SK-N-SH treated with all-trans-retinoic acid at 6 μM for 48 hours (cell line): ENCODE measurements around the gene SCGB1D1.

Source experiments
- ATAC-seq: fragments of 200-7000 bp; cut with Tn5 transposase; 3 replicates; pipeline ENCODE4 v1.9.1; 2020; ENCODE audit warnings: mild to moderate bottlenecking, moderate library complexity
- ARNTL ChIP-seq: fragments of 450-650 bp; formaldehyde crosslinking; IDR thresholded peaks from 2 replicates; pipeline ENCODE4 v1.5.0; 2020; ENCODE audit warnings: low read depth, mild to moderate bottlenecking, moderate library complexity, borderline replicate concordance
- BACH2 ChIP-seq: fragments of 250-450 bp; sonication (Bioruptor Pico); IDR thresholded peaks from 2 replicates; pipeline ENCODE4 v1.9.0; 2021; ENCODE audit warnings: mild to moderate bottlenecking, borderline replicate concordance
- CREB5 ChIP-seq: fragments of 250-450 bp; sonication (Bioruptor Pico); IDR thresholded peaks from 2 replicates; pipeline ENCODE4 v1.5.1; 2020; ENCODE audit warnings: low read depth, mild to moderate bottlenecking, moderate library complexity
- CSDC2 ChIP-seq: fragments of 250-450 bp; sonication (Bioruptor Pico); IDR thresholded peaks from 2 replicates; pipeline ENCODE4 v1.5.0; 2020; ENCODE audit warnings: mild to moderate bottlenecking, moderate library complexity
- CSRNP3 ChIP-seq: fragments of 250-450 bp; sonication (Bioruptor Pico); IDR thresholded peaks from 2 replicates; pipeline ENCODE4 v1.5.1; 2021; ENCODE audit warnings: mild to moderate bottlenecking, moderate library complexity
- ESRRG ChIP-seq: fragments of 250-450 bp; sonication (Bioruptor Pico); IDR thresholded peaks from 2 replicates; pipeline ENCODE4 v1.6.1; 2021; ENCODE audit warnings: mild to moderate bottlenecking
- GLIS3 ChIP-seq: fragments of 250-450 bp; sonication (Bioruptor Pico); IDR thresholded peaks from 2 replicates; pipeline ENCODE4 v1.5.0; 2020; ENCODE audit warnings: mild to moderate bottlenecking, moderate library complexity
- ISL1 ChIP-seq: fragments of 250-450 bp; sonication (Bioruptor Pico); IDR thresholded peaks from 2 replicates; pipeline ENCODE4 v2.1.2; 2022; ENCODE audit warnings: mild to moderate bottlenecking, moderate library complexity
- OSR1 ChIP-seq: fragments of 250-450 bp; sonication (Bioruptor Pico); IDR thresholded peaks from 2 replicates; pipeline ENCODE4 v1.8.0; 2022; ENCODE audit warnings: moderate library complexity, mild to moderate bottlenecking, inconsistent platforms
- PATZ1 ChIP-seq: fragments of 250-450 bp; sonication (Bioruptor Pico); IDR thresholded peaks from 2 replicates; pipeline ENCODE4 v1.8.0; 2020; ENCODE audit warnings: mild to moderate bottlenecking, moderate library complexity, borderline replicate concordance
- POU6F1 ChIP-seq: fragments of 250-450 bp; sonication (Bioruptor Pico); IDR thresholded peaks from 2 replicates; pipeline ENCODE4 v1.8.0; 2021; ENCODE audit warnings: low read depth, mild to moderate bottlenecking, moderate library complexity, borderline replicate concordance
- PPARA ChIP-seq: fragments of 250-450 bp; sonication (Bioruptor Pico); IDR thresholded peaks from 2 replicates; pipeline ENCODE4 v1.5.0; 2020; ENCODE audit warnings: mild to moderate bottlenecking, borderline replicate concordance
- RARB ChIP-seq: fragments of 250-450 bp; sonication (Bioruptor Pico); IDR thresholded peaks from 2 replicates; pipeline ENCODE4 v1.8.0; 2021; ENCODE audit warnings: mild to moderate bottlenecking, moderate library complexity
- SNAI2 ChIP-seq: fragments of 250-450 bp; sonication (Bioruptor Pico); IDR thresholded peaks from 2 replicates; pipeline ENCODE4 v1.5.0; 2020; ENCODE audit warnings: mild to moderate bottlenecking, moderate library complexity
- TCF4 ChIP-seq: fragments of 250-450 bp; sonication (Bioruptor Pico); IDR thresholded peaks from 2 replicates; pipeline ENCODE4 v1.8.0; 2021; ENCODE audit warnings: mild to moderate bottlenecking, moderate library complexity, borderline replicate concordance
- TOX ChIP-seq: fragments of 250-450 bp; sonication (Bioruptor Pico); IDR thresholded peaks from 2 replicates; pipeline ENCODE4 v1.8.0; 2021; ENCODE audit warnings: mild to moderate bottlenecking, moderate library complexity, borderline replicate concordance
- TSHZ2 ChIP-seq: fragments of 250-450 bp; sonication (Bioruptor Pico); IDR thresholded peaks from 2 replicates; pipeline ENCODE4 v1.5.0; 2020; ENCODE audit warnings: mild to moderate bottlenecking, moderate library complexity
- ZC3H10 ChIP-seq: fragments of 250-450 bp; sonication (Bioruptor Pico); IDR thresholded peaks from 2 replicates; pipeline ENCODE4 v1.5.1; 2021; ENCODE audit warnings: mild to moderate bottlenecking, moderate library complexity
- ZFP3 ChIP-seq: fragments of 250-450 bp; sonication (Bioruptor Pico); IDR thresholded peaks from 2 replicates; pipeline ENCODE4 v1.5.0; 2020; ENCODE audit warnings: mild to moderate bottlenecking, moderate library complexity
- ZFP30 ChIP-seq: fragments of 450-650 bp; formaldehyde crosslinking; IDR thresholded peaks from 2 replicates; pipeline ENCODE4 v1.5.0; 2022; ENCODE audit warnings: mild to moderate bottlenecking, moderate library complexity
- ZNF565 ChIP-seq: fragments of 450-650 bp; formaldehyde crosslinking; conservative IDR thresholded peaks from 2 replicates; pipeline ENCODE4 v1.5.0; 2020; ENCODE audit warnings: low read depth, mild to moderate bottlenecking, moderate library complexity
- ZNF70 ChIP-seq: fragments of 450-650 bp; formaldehyde crosslinking; IDR thresholded peaks from 2 replicates; pipeline ENCODE4 v1.5.0; 2020; ENCODE audit warnings: mild to moderate bottlenecking, moderate library complexity
- ZNF8 ChIP-seq: fragments of 450-650 bp; formaldehyde crosslinking; IDR thresholded peaks from 2 replicates; pipeline ENCODE4 v1.5.0; 2020; ENCODE audit warnings: mild to moderate bottlenecking, moderate library complexity

The SCGB1D1 gene

GRCh38 chr11:62157603-62158002, 32.4 kb upstream of the SCGB1D1 start:
- no peak for TF ChIP-seq ESRRG (CRISPR knock-in tag)
- TF ChIP-seq ZNF565 (CRISPR knock-in tag), result no peak
- no peak for TF ChIP-seq SNAI2 (CRISPR knock-in tag)
- TF ChIP-seq CSDC2 (CRISPR knock-in tag), result no peak
- TF ChIP-seq CREB5 (CRISPR knock-in tag), result no peak
- ATAC-seq, result no peak

- TF ChIP-seq TCF4 (CRISPR knock-in tag), result no peak
- TF ChIP-seq ZNF8, result no peak
- no peak for TF ChIP-seq ESRRG (CRISPR knock-in tag)
- no peak for TF ChIP-seq GLIS3 (CRISPR knock-in tag)
- no peak for TF ChIP-seq RARB (CRISPR knock-in tag)
- no peak for TF ChIP-seq TSHZ2 (CRISPR knock-in tag)
- TF ChIP-seq ZFP30 (CRISPR knock-in tag), result no peak
- no peak for TF ChIP-seq ISL1 (CRISPR knock-in tag)
- TF ChIP-seq PPARA (CRISPR knock-in tag), result no peak
- TF ChIP-seq TOX (CRISPR knock-in tag), result no peak
- TF ChIP-seq BACH2 (CRISPR knock-in tag), result no peak
- no peak for TF ChIP-seq OSR1 (CRISPR knock-in tag)
- TF ChIP-seq CSRNP3 (CRISPR knock-in tag), result no peak
- no peak for TF ChIP-seq SNAI2 (CRISPR knock-in tag)
- no peak for TF ChIP-seq ZC3H10 (CRISPR knock-in tag)
- TF ChIP-seq ARNTL (CRISPR knock-in tag), result no peak
- no peak for TF ChIP-seq ZFP3
- TF ChIP-seq ZNF70 (CRISPR knock-in tag), result no peak
- no peak for TF ChIP-seq POU6F1
- no peak for TF ChIP-seq PATZ1 (CRISPR knock-in tag)
- no peak for ATAC-seq
Observed at GRCh38 chr11:62166371-62166770, 23.6 kb upstream of the SCGB1D1 start.

GRCh38 chr11:62169448-62169847, 20.6 kb upstream of the SCGB1D1 start:
- no peak for ATAC-seq
- TF ChIP-seq TCF4 (CRISPR knock-in tag) (no peak), CSDC2 (CRISPR knock-in tag) (no peak), RARB (CRISPR knock-in tag) (no peak), PPARA (CRISPR knock-in tag) (no peak), ZFP3 (no peak), CSRNP3 (CRISPR knock-in tag) (no peak), ZFP30 (CRISPR knock-in tag) (no peak), ISL1 (CRISPR knock-in tag) (no peak), BACH2 (CRISPR knock-in tag) (no peak), CREB5 (CRISPR knock-in tag) (no peak), TSHZ2 (CRISPR knock-in tag) (no peak), ZNF70 (CRISPR knock-in tag) (no peak)
